Keratinocyte (primary cell): Measurements from ENCODE around the gene GLRX3. TPM values are rescaled to one million over a fixed set of nuclear protein-coding genes. Genes with fewer than 3 reads are reported as not detected.
"Not testable (repeated sequence)": the region's sequence is repeated elsewhere in the genome, so short reads cannot be mapped to it uniquely, and the experiment has no call there.

Source experiments
- DNase-seq: peaks from one replicate; pipeline ENCODE4 v3.0.0-alpha.2; 2011; ENCODE audit warnings: low read depth, missing footprints, low spot score
- FAIRE-seq: peaks from 2 replicates; lab custom pipeline; 2011; peaks lifted over from hg19 to GRCh38; lab: Jason Lieb, UNC
- H2AFZ ChIP-seq: 2 replicates; pipeline ENCODE4 v1.6.0; 2012; ENCODE audit warnings: low read length, control low read depth, inconsistent platforms; ENCODE audit not compliant: control insufficient read depth
- H3K27ac ChIP-seq: 2 replicates; pipeline ENCODE4 v1.5.1; 2011; ENCODE audit warnings: low read length; ENCODE audit not compliant: control insufficient read depth, insufficient read depth
- H3K27me3 ChIP-seq: 3 replicates; pipeline ENCODE4 v1.6.0; 2011; ENCODE audit warnings: low read length; ENCODE audit not compliant: control insufficient read depth, insufficient read depth; ENCODE audit errors: extremely low read depth
- H3K36me3 ChIP-seq, 2 experiments: 2 replicates in 1 of 2; 3 replicates in 1 of 2; pipeline ENCODE4 v1.5.1; 2011; ENCODE audit warnings: low read length in 2 of 2, mild to moderate bottlenecking in 1 of 2; ENCODE audit not compliant: control insufficient read depth in 2 of 2, insufficient read depth in 2 of 2; ENCODE audit errors: extremely low read depth in 1 of 2
- H3K4me1 ChIP-seq: 3 replicates; pipeline ENCODE4 v1.5.1; 2011; ENCODE audit warnings: low read length; ENCODE audit not compliant: control insufficient read depth, insufficient read depth; ENCODE audit errors: extremely low read depth
- H3K4me2 ChIP-seq: 3 replicates; pipeline ENCODE4 v1.6.0; 2011; ENCODE audit warnings: low read depth, low read length; ENCODE audit not compliant: control insufficient read depth, insufficient read depth; ENCODE audit errors: extremely low read depth
- H3K4me3 ChIP-seq, 3 experiments: fragments of 200-600 bp in 1 of 3; sonication (generic) in 1 of 3; 2 replicates in 2 of 3; 3 replicates in 1 of 3; pipeline ENCODE4 v1.5.1; 2011 to 2016; ENCODE audit warnings: low read length in 3 of 3, mild to moderate bottlenecking in 3 of 3, control low read depth in 2 of 3, inconsistent platforms in 1 of 3, low read depth in 1 of 3, mixed read lengths in 1 of 3, mixed run types in 1 of 3, moderate library complexity in 1 of 3; ENCODE audit not compliant: control insufficient read depth in 2 of 3, insufficient read depth in 2 of 3; ENCODE audit errors: extremely low read depth in 1 of 3
- H3K79me2 ChIP-seq: 2 replicates; pipeline ENCODE4 v1.6.0; 2012; ENCODE audit warnings: low read length; ENCODE audit not compliant: control insufficient read depth, insufficient read depth
- H3K9ac ChIP-seq: 3 replicates; pipeline ENCODE4 v1.6.0; 2011; ENCODE audit warnings: low read length; ENCODE audit not compliant: control insufficient read depth, insufficient read depth; ENCODE audit errors: extremely low read depth
- H3K9me1 ChIP-seq: 3 replicates; pipeline ENCODE4 v1.6.0; 2011; ENCODE audit warnings: low read length; ENCODE audit not compliant: control insufficient read depth, insufficient read depth; ENCODE audit errors: extremely low read depth
- H3K9me3 ChIP-seq: 2 replicates; pipeline ENCODE4 v1.5.1; 2012; ENCODE audit warnings: low read depth, low read length; ENCODE audit not compliant: control insufficient read depth
- H4K20me1 ChIP-seq: 3 replicates; pipeline ENCODE4 v1.6.0; 2011; ENCODE audit warnings: low read length; ENCODE audit not compliant: control insufficient read depth, insufficient read depth; ENCODE audit errors: extremely low read depth
- CTCF ChIP-seq, 3 experiments: IDR thresholded peaks in 1 of 3; conservative IDR thresholded peaks in 1 of 3; optimal IDR thresholded peaks in 1 of 3; 2 replicates in 2 of 3; 3 replicates in 1 of 3; pipeline versions ENCODE3 to v1.5.1; 2011; ENCODE audit warnings: low read length in 3 of 3, mild to moderate bottlenecking in 3 of 3, moderate library complexity in 2 of 3, control low read depth in 1 of 3, inconsistent platforms in 1 of 3; ENCODE audit not compliant: insufficient read depth in 2 of 3; ENCODE audit errors: extremely low read depth in 1 of 3
- EZH2 ChIP-seq: IDR thresholded peaks from one replicate; pipeline ENCODE4 v1.6.1; 2012; ENCODE audit warnings: inconsistent platforms, mild to moderate bottlenecking, low read length, moderate library complexity
- dilution Hi-C: fragments of 300-500 bp; cut with MboI; formaldehyde crosslinking; loops from one replicate; pipeline ENCODE4 v1.7.0; 2020; ENCODE audit warnings: low sequenced_read_pairs; ENCODE audit not compliant: extremely low pct_ligation_motif_present
- polyA plus RNA-seq, 5 experiments: library from polyadenylated mRNA; depleted of rRNA in 3 of 5; stranded (reverse) in 3 of 5; stranded (forward) in 1 of 5; unstranded in 1 of 5; fragments of >200 nt; gene quantifications; 1 replicate in 1 of 5; 2 replicates in 3 of 5; 3 replicates in 1 of 5; pipeline versions ENCODE4 v1.2.1 to v1.2.3, GENCODE V29; 2011 to 2012; ENCODE audit warnings: missing spikeins in 2 of 5, low read depth in 1 of 5, low replicate concordance in 1 of 5

GLRX3 gene
- polyA plus RNA-seq, 1 donor (not counting 4 experiments of a cell fraction or from before 2014, with no cell fraction given) = 215 TPM

DNA sequence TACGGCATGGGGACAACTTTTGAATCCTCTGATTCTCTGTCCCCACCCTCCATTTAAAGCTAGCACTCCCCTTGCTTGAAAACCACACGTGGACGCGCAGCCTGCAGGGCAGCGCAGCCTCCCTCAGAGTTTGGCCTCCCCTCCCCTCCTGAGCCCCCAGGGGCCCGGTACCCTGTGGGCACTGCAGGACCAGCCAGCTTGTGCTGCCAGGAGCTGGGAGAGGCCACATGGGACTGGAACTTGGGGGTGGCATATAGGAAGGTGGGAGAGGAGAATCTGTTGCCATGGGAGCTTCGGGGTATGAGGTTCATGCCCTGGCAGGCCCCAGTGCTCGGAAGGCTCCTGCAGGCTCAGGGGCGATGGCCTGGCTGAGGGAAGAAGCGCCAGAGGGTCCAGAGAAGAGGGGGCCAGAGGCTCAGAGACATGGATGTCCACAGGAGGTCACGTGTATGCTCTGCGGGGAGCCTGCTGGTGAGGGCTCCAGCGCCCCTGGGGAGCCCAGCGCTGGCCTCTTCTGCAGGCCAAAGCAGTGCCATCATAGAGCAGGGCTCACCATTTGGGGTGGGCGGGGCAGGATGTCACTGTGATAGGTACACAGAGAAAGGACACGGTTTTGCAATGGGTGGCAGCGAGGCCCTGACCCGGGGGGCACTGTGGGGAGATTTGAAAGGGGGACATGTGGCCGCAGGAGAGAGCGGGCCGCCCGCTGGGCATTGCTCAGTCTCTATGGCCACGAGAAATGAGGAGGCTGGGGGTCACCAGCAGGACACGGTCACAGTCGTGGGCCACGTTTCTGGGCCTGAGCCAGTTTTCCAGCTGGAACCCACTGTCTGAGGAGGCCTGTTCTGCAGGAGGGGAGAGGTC is 64.2 kb downstream of the GLRX3 start:
- H3K9me1 ChIP-seq = no peaks in the 10 kb centered on the region
- H4K20me1 ChIP-seq = no peaks in the 10 kb centered on the region
- H3K9me3 ChIP-seq = no peaks in the 10 kb centered on the region
- TF ChIP-seq EZH2 = no peak
- no peak for TF ChIP-seq CTCF (optimal IDR thresholded peaks at IDR 0.05 in 1 of 3, IDR thresholded peaks at IDR 0.05 in 1 of 3, conservative IDR thresholded peaks at IDR 0.05 in 1 of 3; ENCODE audit: extremely low read depth in 1 of 3, insufficient read depth in 2 of 3, low read length in 3 of 3)
- FAIRE-seq = no peak
- H3K9ac ChIP-seq = no peak overlapping the region
- peaks cover 0 to 5% of the 10 kb centered on the region in 2 experiments for H3K36me3 ChIP-seq
- H3K4me1 ChIP-seq = no peaks in the 10 kb centered on the region
- no peaks in the 10 kb centered on the region for H3K27me3 ChIP-seq
- no peak overlapping the region for H2AFZ ChIP-seq
- H3K4me3 ChIP-seq = no peak overlapping the region
- H3K4me2 ChIP-seq = no peak overlapping the region
- no peaks in the 10 kb centered on the region for H3K79me2 ChIP-seq
- DNase-seq = no peak
- no peak overlapping the region for H3K27ac ChIP-seq
- dilution Hi-C loops = no loop called here

GRCh38 chr10:130201043-130201380 is 64.8 kb downstream of the GLRX3 start:
- dilution Hi-C loops = no loop called here
- no peak for DNase-seq
- TF ChIP-seq CTCF (optimal IDR thresholded peaks at IDR 0.05 in 1 of 3, IDR thresholded peaks at IDR 0.05 in 1 of 3, conservative IDR thresholded peaks at IDR 0.05 in 1 of 3; ENCODE audit: extremely low read depth in 1 of 3, insufficient read depth in 2 of 3, low read length in 3 of 3) (no peak), EZH2 (no peak)
- Histone ChIP-seq H3K9me3 (no peaks in the 10 kb centered on the region), H3K27me3 (no peaks in the 10 kb centered on the region), H3K36me3 (peaks cover 0 to 5% of the 10 kb centered on the region in 2 experiments), H3K9me1 (no peaks in the 10 kb centered on the region), H3K79me2 (no peaks in the 10 kb centered on the region), H4K20me1 (no peaks in the 10 kb centered on the region), H3K4me1 (no peaks in the 10 kb centered on the region), H2AFZ (no peak overlapping the region), H3K27ac (no peak overlapping the region), H3K4me3 (no peak overlapping the region), H3K9ac (no peak overlapping the region), H3K4me2 (no peak overlapping the region)
- FAIRE-seq = no peak

GRCh38 chr10:130202150-130202549 is 66.0 kb downstream of the GLRX3 start:
- H3K27me3 ChIP-seq, H3K4me1 ChIP-seq, dilution Hi-C loops, H3K36me3 ChIP-seq, FAIRE-seq, H4K20me1 ChIP-seq, H2AFZ ChIP-seq, H3K9ac ChIP-seq, DNase-seq, H3K9me1 ChIP-seq, H3K9me3 ChIP-seq, H3K4me2 ChIP-seq, H3K79me2 ChIP-seq, H3K4me3 ChIP-seq, H3K27ac ChIP-seq: not testable (repeated sequence)
